GM04504 (cell line): ENCODE results near the gene HIC1.

Experiments used
- DNase-seq: peaks from one replicate; pipeline ENCODE4 v3.0.0-alpha.2; 2012; ENCODE audit warnings: low read depth

The HIC1 gene

GRCh38 chr17:2048805-2049204 lies 6.1 kb upstream of the HIC1 start:
- no peak for DNase-seq

DNA sequence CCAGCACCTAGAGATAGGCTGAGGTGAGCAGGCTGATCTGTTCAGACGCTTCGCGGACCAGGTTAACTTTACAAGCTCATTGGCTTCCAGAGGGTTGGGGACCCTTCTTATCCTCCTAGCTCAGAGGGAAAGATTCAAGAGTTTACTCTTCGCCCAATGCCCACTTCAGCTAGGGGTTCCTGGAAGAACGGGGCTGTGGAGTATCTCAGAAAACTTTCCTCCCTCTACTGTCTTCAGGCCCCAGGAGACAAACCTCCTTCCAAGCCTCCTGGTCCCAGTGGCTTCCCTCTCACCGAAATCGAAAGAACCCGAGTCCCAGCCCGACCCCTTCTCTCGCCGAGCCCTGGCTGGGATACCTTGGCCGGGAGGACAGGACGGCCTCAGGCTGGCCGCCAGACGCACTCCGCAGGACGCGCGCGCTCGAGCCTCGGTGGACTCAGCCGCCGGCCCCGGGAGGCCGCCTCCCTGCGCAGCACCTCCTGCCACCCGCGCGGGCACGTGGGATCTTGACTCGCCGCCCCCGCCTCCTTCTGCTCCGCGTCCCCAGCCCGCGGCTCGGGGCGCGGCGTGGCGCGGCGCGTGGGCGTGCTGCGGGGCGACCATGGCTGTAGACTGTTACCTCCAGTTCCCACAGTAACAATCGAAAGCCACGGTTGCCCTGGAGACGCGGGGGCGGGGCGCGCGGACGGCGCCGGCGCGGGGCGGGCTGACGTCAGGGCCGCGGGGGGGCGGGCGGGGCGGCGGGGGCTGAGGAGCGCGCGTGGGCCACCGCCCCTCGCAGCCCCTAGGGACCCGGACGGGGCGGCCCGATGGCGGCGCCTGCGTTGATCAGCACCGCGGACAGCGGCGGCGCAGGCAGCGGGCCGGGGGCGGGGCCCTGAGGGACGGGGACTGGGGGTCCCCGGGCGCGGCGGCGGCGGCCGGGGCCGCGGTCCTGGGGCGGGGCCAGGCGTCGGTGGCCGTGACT lies 5.3 kb upstream of the HIC1 start:
- no peak for DNase-seq

DNA sequence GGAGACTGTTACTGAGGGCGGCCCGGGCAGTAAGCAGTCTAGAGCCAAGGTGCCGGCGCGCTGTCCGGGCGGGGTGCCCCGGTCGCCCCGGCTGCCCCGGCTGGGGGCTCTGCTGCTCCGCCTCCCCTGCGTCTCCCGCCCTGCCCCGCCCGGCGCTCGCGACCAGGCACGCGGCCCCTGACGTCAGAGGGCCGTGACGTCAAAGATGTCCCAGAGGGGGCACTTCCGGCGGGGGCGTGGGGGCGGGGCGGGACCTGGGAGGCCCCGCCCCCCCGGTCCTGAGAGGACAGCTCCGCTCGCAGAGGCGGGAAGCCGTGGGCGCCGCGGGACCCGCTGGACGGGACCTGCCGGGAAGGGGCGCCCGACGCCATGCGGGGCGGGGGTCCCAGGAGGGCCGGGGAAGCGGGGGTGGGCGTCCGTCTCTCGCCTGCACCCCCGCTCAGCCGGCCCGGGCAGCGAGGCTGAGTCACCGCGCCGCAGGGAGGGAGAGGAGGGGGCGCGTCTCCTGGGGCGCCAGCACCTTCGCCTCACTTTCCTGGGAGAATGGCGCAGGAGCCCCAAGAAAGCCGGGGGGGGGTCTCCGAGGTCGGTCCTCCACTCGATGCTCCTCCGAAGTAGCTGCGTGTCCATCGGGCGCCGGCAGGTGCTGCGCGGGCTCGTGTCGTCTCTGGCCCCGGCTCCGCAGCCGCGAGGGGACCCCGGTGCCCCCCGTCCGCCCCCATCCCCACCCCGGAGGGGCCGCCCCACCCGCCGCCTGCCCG lies 4.4 kb upstream of the HIC1 start:
- DNase-seq: no peak

- no peak for DNase-seq
Observed at GRCh38 chr17:2051061-2051932, 3.6 kb upstream of the HIC1 start.

- no peak for DNase-seq
Observed at GRCh38 chr17:2051933-2052559, 2.9 kb upstream of the HIC1 start.

GRCh38 chr17:2053380-2054261 lies 1.3 kb upstream of the HIC1 start:
- DNase-seq: no peak

DNA sequence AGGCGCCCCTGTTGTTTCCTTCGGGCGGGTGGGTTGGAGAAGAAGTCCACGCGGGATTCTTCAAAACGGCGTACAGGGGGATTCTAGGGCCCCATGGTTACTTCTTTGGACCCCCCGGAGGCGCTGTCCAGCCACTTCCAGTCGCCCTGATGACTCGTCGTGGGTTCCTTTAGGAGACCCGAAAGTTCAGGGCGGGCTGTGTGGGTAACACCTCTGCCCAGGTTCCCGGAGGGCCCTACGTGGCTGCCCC lies 716 bp upstream of the HIC1 start:
- no peak for DNase-seq

DNA sequence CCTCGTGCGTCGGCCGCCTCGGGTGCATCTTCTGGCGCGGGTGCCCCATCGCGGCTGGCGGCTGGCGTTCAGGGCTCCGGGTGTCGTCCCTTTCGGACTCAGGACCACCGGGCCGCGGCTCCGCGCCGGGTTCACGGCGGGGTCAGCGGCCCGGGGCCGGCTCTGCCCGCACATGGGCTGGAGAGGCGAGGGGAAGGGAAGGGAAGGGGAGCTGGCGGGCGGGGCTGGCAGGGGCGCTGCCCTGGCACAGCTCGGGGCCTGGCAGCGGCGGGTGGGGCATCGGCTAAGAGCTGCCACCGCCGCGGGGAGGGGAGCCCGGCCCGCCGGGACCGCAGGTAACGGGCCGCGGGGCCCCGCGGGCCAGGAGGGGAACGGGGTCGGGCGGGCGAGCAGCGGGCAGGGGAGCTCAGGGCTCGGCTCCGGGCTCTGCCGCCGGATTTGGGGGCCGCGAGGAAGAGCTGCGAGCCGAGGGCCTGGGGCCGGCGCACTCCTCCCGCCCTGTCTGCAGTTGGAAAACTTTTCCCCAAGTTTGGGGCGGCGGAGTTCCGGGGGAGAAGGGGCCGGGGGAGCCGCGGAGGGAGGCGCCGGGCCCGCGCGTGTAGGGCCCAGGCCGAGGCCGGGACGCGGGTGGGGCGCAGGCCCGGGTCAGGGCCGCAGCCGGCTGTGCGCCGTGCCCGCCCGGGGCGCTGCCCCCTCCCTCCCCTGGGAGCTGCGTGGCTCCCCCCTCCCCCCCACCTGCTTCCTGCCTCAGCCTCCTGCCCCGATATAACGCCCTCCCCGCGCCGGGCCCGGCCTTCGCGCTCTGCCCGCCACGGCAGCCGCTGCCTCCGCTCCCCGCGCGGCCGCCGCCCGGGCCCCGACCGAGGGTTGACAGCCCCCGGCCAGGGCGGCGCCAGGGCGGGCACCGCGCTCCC lies 646 bp downstream of the HIC1 start:
- DNase-seq: no peak

DNA sequence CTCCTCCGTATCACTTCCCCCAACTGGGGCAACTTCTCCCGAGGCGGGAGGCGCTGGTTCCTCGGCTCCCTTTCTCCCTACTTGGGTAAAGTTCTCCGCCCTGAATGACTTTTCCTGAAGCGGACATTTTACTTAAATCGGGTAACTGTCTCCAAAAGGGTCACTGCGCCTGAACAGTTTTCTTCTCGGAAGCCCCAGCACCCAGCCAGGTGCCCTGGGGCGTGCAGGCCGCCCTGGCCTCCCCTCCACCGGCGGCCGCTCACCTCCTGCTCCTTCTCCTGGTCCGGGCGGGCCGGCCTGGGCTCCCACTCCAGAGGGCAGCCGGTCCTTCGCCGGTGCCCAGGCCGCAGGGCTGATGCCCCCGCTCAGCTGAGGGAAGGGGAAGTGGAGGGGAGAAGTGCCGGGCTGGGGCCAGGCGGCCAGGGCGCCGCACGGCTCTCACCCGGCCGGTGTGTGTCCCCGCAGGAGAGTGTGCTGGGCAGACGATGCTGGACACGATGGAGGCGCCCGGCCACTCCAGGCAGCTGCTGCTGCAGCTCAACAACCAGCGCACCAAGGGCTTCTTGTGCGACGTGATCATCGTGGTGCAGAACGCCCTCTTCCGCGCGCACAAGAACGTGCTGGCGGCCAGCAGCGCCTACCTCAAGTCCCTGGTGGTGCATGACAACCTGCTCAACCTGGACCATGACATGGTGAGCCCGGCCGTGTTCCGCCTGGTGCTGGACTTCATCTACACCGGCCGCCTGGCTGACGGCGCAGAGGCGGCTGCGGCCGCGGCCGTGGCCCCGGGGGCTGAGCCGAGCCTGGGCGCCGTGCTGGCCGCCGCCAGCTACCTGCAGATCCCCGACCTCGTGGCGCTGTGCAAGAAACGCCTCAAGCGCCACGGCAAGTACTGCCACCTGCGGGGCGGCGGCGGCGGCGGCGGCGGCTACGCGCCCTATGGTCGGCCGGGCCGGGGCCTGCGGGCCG lies 1.6 kb downstream of the HIC1 start:
- DNase-seq: no peak

DNA sequence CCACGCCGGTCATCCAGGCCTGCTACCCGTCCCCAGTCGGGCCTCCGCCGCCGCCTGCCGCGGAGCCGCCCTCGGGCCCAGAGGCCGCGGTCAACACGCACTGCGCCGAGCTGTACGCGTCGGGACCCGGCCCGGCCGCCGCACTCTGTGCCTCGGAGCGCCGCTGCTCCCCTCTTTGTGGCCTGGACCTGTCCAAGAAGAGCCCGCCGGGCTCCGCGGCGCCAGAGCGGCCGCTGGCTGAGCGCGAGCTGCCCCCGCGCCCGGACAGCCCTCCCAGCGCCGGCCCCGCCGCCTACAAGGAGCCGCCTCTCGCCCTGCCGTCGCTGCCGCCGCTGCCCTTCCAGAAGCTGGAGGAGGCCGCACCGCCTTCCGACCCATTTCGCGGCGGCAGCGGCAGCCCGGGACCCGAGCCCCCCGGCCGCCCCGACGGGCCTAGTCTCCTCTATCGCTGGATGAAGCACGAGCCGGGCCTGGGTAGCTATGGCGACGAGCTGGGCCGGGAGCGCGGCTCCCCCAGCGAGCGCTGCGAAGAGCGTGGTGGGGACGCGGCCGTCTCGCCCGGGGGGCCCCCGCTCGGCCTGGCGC lies 2.4 kb downstream of the HIC1 start:
- DNase-seq: no peak

DNA sequence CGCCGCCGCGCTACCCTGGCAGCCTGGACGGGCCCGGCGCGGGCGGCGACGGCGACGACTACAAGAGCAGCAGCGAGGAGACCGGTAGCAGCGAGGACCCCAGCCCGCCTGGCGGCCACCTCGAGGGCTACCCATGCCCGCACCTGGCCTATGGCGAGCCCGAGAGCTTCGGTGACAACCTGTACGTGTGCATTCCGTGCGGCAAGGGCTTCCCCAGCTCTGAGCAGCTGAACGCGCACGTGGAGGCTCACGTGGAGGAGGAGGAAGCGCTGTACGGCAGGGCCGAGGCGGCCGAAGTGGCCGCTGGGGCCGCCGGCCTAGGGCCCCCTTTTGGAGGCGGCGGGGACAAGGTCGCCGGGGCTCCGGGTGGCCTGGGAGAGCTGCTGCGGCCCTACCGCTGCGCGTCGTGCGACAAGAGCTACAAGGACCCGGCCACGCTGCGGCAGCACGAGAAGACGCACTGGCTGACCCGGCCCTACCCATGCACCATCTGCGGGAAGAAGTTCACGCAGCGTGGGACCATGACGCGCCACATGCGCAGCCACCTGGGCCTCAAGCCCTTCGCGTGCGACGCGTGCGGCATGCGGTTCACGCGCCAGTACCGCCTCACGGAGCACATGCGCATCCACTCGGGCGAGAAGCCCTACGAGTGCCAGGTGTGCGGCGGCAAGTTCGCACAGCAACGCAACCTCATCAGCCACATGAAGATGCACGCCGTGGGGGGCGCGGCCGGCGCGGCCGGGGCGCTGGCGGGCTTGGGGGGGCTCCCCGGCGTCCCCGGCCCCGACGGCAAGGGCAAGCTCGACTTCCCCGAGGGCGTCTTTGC lies 3.1 kb downstream of the HIC1 start:
- DNase-seq: no peak

GRCh38 chr17:2058586-2059546 lies 4.0 kb downstream of the HIC1 start:
- DNase-seq: no peak

DNA sequence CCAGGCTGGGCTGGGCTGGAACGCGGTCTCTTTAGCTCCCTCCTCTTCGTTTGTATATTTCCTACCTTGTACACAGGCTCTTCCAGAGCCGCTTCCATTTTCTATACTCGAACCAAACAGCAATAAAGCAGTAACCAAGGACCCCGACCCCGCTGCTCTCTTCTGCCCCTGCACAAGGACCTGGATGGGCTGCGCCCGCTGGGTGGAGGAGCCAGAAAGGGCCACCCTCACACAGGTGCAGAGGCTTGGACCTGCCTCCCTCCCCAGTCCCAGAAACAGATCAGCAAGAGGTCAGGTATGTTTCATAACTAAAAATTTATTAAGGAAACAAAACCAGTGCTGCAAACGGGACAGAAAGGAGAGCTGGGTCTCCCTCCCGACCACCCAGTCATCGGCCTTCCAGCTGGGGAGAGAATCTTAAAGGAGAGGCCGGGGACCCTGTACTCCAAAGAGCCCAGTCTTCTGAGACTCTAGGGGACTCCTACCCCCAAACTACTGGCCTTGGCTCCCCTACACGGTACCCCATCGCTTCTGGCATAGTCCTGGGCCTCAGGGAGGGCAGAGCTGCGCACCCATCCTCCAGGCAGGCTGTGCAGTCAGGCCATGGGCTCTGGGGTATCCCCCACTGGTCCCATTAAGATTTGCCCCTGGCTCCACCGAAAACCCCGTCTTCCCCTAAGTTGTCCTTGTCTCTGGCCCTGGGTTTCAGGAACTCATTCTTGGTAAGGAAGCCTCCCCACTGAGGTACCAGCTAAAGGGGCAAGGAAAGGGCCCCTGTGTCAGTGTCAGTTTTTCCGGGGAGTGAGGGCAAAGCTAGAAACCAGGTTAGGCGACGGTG lies 4.9 kb downstream of the HIC1 start:
- DNase-seq: no peak

- no peak for DNase-seq
Observed at GRCh38 chr17:2060385-2060658, 5.4 kb downstream of the HIC1 start.

GRCh38 chr17:2060681-2061440 lies 6.0 kb downstream of the HIC1 start:
- no peak for DNase-seq
